ENCODE measurements around the gene LCN2. TPM values are rescaled to one million over a fixed set of nuclear protein-coding genes. Genes with fewer than 3 reads are reported as not detected.
A peak's percentile ranks its signal among the peaks of the same experiment; 100 is the strongest.

LCN2 gene
- total and polyA plus RNA-seq, 3 donors from 2014 or later, result 2.2 TPM; not detected in 2

GRCh38 chr9:128201441-128202369 is 52.5 kb downstream of the LCN2 start:
- TF ChIP-seq CTCF (IDR thresholded peaks at IDR 0.05) (no peak), POLR2A (IDR thresholded peaks at IDR 0.05) (no peak)
- DNase-seq, result no peak
- Histone ChIP-seq H3K27me3 (no peaks in the 10 kb centered on the region), H3K36me3 (ENCODE audit: low read depth, missing control alignments) (no peaks in the 10 kb centered on the region), H3K4me1 (no peaks in the 10 kb centered on the region), H3K27ac (no peak overlapping the region), H3K4me3 (no peak overlapping the region), H3K9me3 (no peaks in the 10 kb centered on the region)
- WGBS, 2 donors, result 87 to 89% methylated on average over 13 of the region's 13 CpGs
- intact Hi-C loops (cut with DNase I; ENCODE audit: low total_unique reads), result no loop called here

GRCh38 chr9:128202648-128203023 is 53.4 kb downstream of the LCN2 start:
- 12 to 13% methylated on average over 2 of the region's 2 CpGs for WGBS, 2 donors
- H3K36me3 ChIP-seq (ENCODE audit: low read depth, missing control alignments), result no peaks in the 10 kb centered on the region
- TF ChIP-seq CTCF (IDR thresholded peaks at IDR 0.05), result no peak
- no peak for TF ChIP-seq POLR2A (IDR thresholded peaks at IDR 0.05)
- DNase-seq, result no peak
- no peaks in the 10 kb centered on the region for H3K4me1 ChIP-seq
- no peaks in the 10 kb centered on the region for H3K27me3 ChIP-seq
- H3K27ac ChIP-seq, result no peak overlapping the region
- H3K9me3 ChIP-seq, result no peaks in the 10 kb centered on the region
- peak overlapping the region; percentile 53 to 57 for H3K4me3 ChIP-seq
- intact Hi-C loops (cut with DNase I; ENCODE audit: low total_unique reads), result no loop called here

Other genes with a start within 250 kb of the LCN2 start
- 10 to 100 TPM; 46.3 to 70.3 TPM for gene ST6GALNAC6, start 249.8 kb upstream of the LCN2 start, total RNA-seq
- gene ST6GALNAC6, start 249.8 kb upstream of the LCN2 start, polyA plus RNA-seq (ENCODE audit: insufficient read depth, low read depth, low replicate concordance), result 43.0 TPM
- 10 to 100 TPM; 18.8 to 24.7 TPM for gene ST6GALNAC4, start 232.4 kb upstream of the LCN2 start, total RNA-seq
- 10.3 TPM for gene ST6GALNAC4, start 232.4 kb upstream of the LCN2 start, polyA plus RNA-seq (ENCODE audit: insufficient read depth, low read depth, low replicate concordance)
- gene PIP5KL1, start 218.7 kb upstream of the LCN2 start, total RNA-seq, result 10 to 100 TPM in 1 of 2 donors, 1 to 10 TPM in 1; 8.4 to 10.2 TPM
- 3.9 TPM for gene PIP5KL1, start 218.7 kb upstream of the LCN2 start, polyA plus RNA-seq (ENCODE audit: insufficient read depth, low read depth, low replicate concordance)
- 10 to 100 TPM; 33.5 to 36.4 TPM for gene DPM2, start 211.6 kb upstream of the LCN2 start, total RNA-seq
- gene DPM2, start 211.6 kb upstream of the LCN2 start, polyA plus RNA-seq (ENCODE audit: insufficient read depth, low read depth, low replicate concordance), result 46.6 TPM
- gene EEIG1, start 168.5 kb upstream of the LCN2 start, total RNA-seq, result 100 to 1,000 TPM; 119 to 129 TPM
- 75.7 TPM for gene EEIG1, start 168.5 kb upstream of the LCN2 start, polyA plus RNA-seq (ENCODE audit: insufficient read depth, low read depth, low replicate concordance)
- 10 to 100 TPM; 18.5 to 19.4 TPM for gene NAIF1, start 82.1 kb upstream of the LCN2 start, total RNA-seq
- gene NAIF1, start 82.1 kb upstream of the LCN2 start, polyA plus RNA-seq (ENCODE audit: insufficient read depth, low read depth, low replicate concordance), result 25.1 TPM
- gene SLC25A25, start 81.2 kb upstream of the LCN2 start, total RNA-seq, result 10 to 100 TPM; 19.1 to 21.1 TPM
- 15.0 TPM for gene SLC25A25, start 81.2 kb upstream of the LCN2 start, polyA plus RNA-seq (ENCODE audit: insufficient read depth, low read depth, low replicate concordance)
- 10 to 100 TPM; 95.8 to 96.4 TPM for gene PTGES2, start 21.7 kb upstream of the LCN2 start, total RNA-seq
- 53.1 TPM for gene PTGES2, start 21.7 kb upstream of the LCN2 start, polyA plus RNA-seq (ENCODE audit: insufficient read depth, low read depth, low replicate concordance)
- gene BBLN, start 10.8 kb downstream of the LCN2 start, total RNA-seq, result 100 to 1,000 TPM; 219 to 225 TPM
- 56.9 TPM for gene BBLN, start 10.8 kb downstream of the LCN2 start, polyA plus RNA-seq (ENCODE audit: insufficient read depth, low read depth, low replicate concordance)
- 100 to 1,000 TPM; 114 to 115 TPM for gene CIZ1, start 42.1 kb downstream of the LCN2 start, total RNA-seq
- gene CIZ1, start 42.1 kb downstream of the LCN2 start, polyA plus RNA-seq (ENCODE audit: insufficient read depth, low read depth, low replicate concordance), result 159 TPM
- gene DNM1, start 53.9 kb downstream of the LCN2 start, total RNA-seq, result 1 to 10 TPM; 8.0 to 9.8 TPM
- 10.7 TPM for gene DNM1, start 53.9 kb downstream of the LCN2 start, polyA plus RNA-seq (ENCODE audit: insufficient read depth, low read depth, low replicate concordance)
- 100 to 1,000 TPM; 103 to 133 TPM for gene GOLGA2, start 126.6 kb downstream of the LCN2 start, total RNA-seq
- 79.8 TPM for gene GOLGA2, start 126.6 kb downstream of the LCN2 start, polyA plus RNA-seq (ENCODE audit: insufficient read depth, low read depth, low replicate concordance)
- gene SWI5, start 126.8 kb downstream of the LCN2 start, total RNA-seq, result 100 to 1,000 TPM in 1 of 2 donors, 10 to 100 TPM in 1; 69.3 to 131 TPM
- gene SWI5, start 126.8 kb downstream of the LCN2 start, polyA plus RNA-seq (ENCODE audit: insufficient read depth, low read depth, low replicate concordance), result 164 TPM
- 10 to 100 TPM; 14.6 to 15.0 TPM for gene TRUB2, start 173.0 kb downstream of the LCN2 start, total RNA-seq
- 29.7 TPM for gene TRUB2, start 173.0 kb downstream of the LCN2 start, polyA plus RNA-seq (ENCODE audit: insufficient read depth, low read depth, low replicate concordance)
- gene COQ4, start 173.4 kb downstream of the LCN2 start, total RNA-seq, result 10 to 100 TPM; 54.9 to 65.0 TPM
- 50.9 TPM for gene COQ4, start 173.4 kb downstream of the LCN2 start, polyA plus RNA-seq (ENCODE audit: insufficient read depth, low read depth, low replicate concordance)
- gene SLC27A4, start 191.1 kb downstream of the LCN2 start, total RNA-seq, result 10 to 100 TPM; 32.8 to 38.0 TPM
- gene SLC27A4, start 191.1 kb downstream of the LCN2 start, polyA plus RNA-seq (ENCODE audit: insufficient read depth, low read depth, low replicate concordance), result 37.1 TPM
- gene URM1, start 221.9 kb downstream of the LCN2 start, total RNA-seq, result 10 to 100 TPM; 31.5 to 36.8 TPM
- gene URM1, start 221.9 kb downstream of the LCN2 start, polyA plus RNA-seq (ENCODE audit: insufficient read depth, low read depth, low replicate concordance), result 51.1 TPM